Astrocyte (in vitro differentiated cells and primary cell): Measurements from ENCODE around the gene CR1L.
"Not testable (repeated sequence)": the region's sequence is repeated elsewhere in the genome, so short reads cannot be mapped to it uniquely, and the experiment has no call there.

Source experiments
- EZH2 ChIP-seq: IDR thresholded peaks from 2 replicates; pipeline ENCODE4 v1.6.1; 2012; ENCODE audit warnings: mild to moderate bottlenecking, low read length, inconsistent platforms; ENCODE audit not compliant: insufficient read depth
- TF ChIP-seq, protein P1 (sequence below): IDR thresholded peaks from 2 replicates; pipeline ENCODE4 v1.5.1; 2011; ENCODE audit warnings: low read depth, mild to moderate bottlenecking, inconsistent platforms, low read length, moderate library complexity; ENCODE audit not compliant: insufficient read depth

DNA sequence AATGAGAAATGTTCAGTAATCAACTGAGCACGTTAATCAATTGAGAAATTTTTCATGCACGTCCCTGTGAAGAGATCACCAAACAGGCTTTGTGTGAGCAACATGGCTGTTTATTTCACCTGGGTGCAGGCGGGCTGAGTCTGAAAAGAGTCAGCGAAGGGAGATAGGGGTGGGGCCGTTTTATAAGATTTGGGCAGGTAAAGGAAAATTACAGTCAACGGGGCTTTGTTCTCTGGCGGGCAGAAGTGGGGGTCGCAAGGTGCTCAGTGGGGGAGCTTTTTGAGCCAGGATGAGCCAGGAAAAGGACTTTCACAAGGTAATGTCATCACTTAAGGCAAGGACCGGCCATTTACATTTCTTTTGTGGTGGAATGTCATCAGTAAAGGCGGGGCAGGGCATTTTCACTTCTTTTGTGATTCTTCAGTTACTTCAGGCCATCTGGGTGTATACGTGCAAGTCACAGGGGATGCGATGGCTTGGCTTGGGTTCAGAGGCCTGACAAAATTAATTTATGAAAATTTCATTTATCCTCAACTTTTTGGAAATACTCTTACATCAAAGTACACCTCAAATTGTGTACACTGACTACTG is 11.1 kb upstream of the CR1L start:
- TF ChIP-seq, protein P1, sequence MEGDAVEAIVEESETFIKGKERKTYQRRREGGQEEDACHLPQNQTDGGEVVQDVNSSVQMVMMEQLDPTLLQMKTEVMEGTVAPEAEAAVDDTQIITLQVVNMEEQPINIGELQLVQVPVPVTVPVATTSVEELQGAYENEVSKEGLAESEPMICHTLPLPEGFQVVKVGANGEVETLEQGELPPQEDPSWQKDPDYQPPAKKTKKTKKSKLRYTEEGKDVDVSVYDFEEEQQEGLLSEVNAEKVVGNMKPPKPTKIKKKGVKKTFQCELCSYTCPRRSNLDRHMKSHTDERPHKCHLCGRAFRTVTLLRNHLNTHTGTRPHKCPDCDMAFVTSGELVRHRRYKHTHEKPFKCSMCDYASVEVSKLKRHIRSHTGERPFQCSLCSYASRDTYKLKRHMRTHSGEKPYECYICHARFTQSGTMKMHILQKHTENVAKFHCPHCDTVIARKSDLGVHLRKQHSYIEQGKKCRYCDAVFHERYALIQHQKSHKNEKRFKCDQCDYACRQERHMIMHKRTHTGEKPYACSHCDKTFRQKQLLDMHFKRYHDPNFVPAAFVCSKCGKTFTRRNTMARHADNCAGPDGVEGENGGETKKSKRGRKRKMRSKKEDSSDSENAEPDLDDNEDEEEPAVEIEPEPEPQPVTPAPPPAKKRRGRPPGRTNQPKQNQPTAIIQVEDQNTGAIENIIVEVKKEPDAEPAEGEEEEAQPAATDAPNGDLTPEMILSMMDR: not testable (repeated sequence)
- TF ChIP-seq EZH2: not testable (repeated sequence)
